Right lobe of liver (tissue), 4 donors: ENCODE data around the gene GBP1.

Experiments used
- CTCF ChIP-seq, 4 donors: fragments of 200-600 bp in 3 of 4; fragments of 450-650 bp in 1 of 4; IDR thresholded peaks; one replicate each; pipeline versions ENCODE4 v1.5.1 to v1.8.0; 2016 to 2022; ENCODE audit warnings: antibody characterized with exemption in 4 of 4, mild to moderate bottlenecking in 2 of 4
- POLR2A ChIP-seq: fragments of 450-650 bp; IDR thresholded peaks from one replicate; pipeline ENCODE4 v1.6.1; 2017; ENCODE audit warnings: antibody characterized with exemption, mild to moderate bottlenecking
- donor health status: DM: no; HTN: no; CAD: no.
- donor health status: DM: no; HTN: no; CAD: no.
- donor health status: DM: no; HTN: yes; CAD: no.

GRCh38 chr1:89089962-89090361, 25.0 kb upstream of the GBP1 start:
- TF ChIP-seq CTCF (IDR thresholded peaks at IDR 0.05) (no peak), POLR2A (no peak)
